Activated B cell treated with CpG ODN at 0.5 μM for 24 hours (primary cell): Measurements from ENCODE around the gene SETD1B. TPM values are rescaled to one million over a fixed set of nuclear protein-coding genes. Genes with fewer than 3 reads are reported as not detected.

Source experiments
- ATAC-seq: fragments of 200-7000 bp; cut with Tn5 transposase; one replicate; pipeline ENCODE4 v1.10.0; 2021; ENCODE audit warnings: low read depth, mild to moderate bottlenecking, moderate library complexity
- CTCF ChIA-PET: fragments of 350-600 bp; sonication (Branson Sonifier 250); formaldehyde crosslinking; loops from one replicate; lab custom pipeline; 2021; ENCODE audit warnings: antibody characterized with exemption; lab: Charles Lee
- POLR2A ChIA-PET: fragments of 350-600 bp; sonication (Branson Sonifier 250); formaldehyde crosslinking; loops from one replicate; lab custom pipeline; 2021; ENCODE audit warnings: antibody characterized with exemption; lab: Charles Lee
- DNase-seq: peaks from one replicate; pipeline ENCODE4 v3.0.0; 2022
- H3K27ac Mint-ChIP-seq: one replicate; pipeline ENCODE4 v1.8.0; 2020; ENCODE audit warnings: mixed read lengths
- H3K27me3 Mint-ChIP-seq: one replicate; pipeline ENCODE4 v1.8.0; 2021; ENCODE audit warnings: mixed read lengths
- H3K36me3 Mint-ChIP-seq: one replicate; pipeline ENCODE4 v1.8.0; 2021; ENCODE audit warnings: low read depth, mixed read lengths
- H3K4me1 Mint-ChIP-seq: one replicate; pipeline ENCODE4 v1.8.0; 2021; ENCODE audit warnings: mixed read lengths
- H3K4me3 Mint-ChIP-seq: one replicate; pipeline ENCODE4 v1.8.0; 2020; ENCODE audit warnings: mild to moderate bottlenecking, mixed read lengths
- H3K9me3 Mint-ChIP-seq: one replicate; pipeline ENCODE4 v1.8.0; 2020; ENCODE audit warnings: mixed read lengths
- CTCF ChIP-seq: fragments of 200-600 bp; IDR thresholded peaks from one replicate; pipeline ENCODE4 v1.8.0; 2022; ENCODE audit warnings: antibody characterized with exemption, mild to moderate bottlenecking
- intact Hi-C: fragments of 100-400 bp; cut with micrococcal nuclease; formaldehyde crosslinking; loops from one replicate; pipeline ENCODE4 v1.15.1; 2024
- total RNA-seq: library from RNA; stranded (reverse); gene quantifications from 2 replicates; pipeline ENCODE4 v1.2.3, GENCODE V29; 2022

Gene SETD1B
- total RNA-seq, 1 donor from 2014 or later: 40.3 TPM

GRCh38 chr12:121828306-121828705, 24.5 kb downstream of the SETD1B start:
- ChIA-PET CTCF (interaction anchor here (1.1 kb wide), 1 partner anchor 34 kb away, joined by 4 read pairs; no protein-coding TSS in a partner anchor), POLR2A (interaction anchor here (1.3 to 1.5 kb wide), 2 partner anchors 24 to 34 kb away, joined by 3 read pairs; partner anchors contain the start of gene SETD1B)
- H3K27ac Mint-ChIP-seq: no peak overlapping the region
- DNase-seq (no peak), ATAC-seq (no peak)
- peaks cover 85% of the 10 kb centered on the region for H3K36me3 Mint-ChIP-seq
- no peaks in the 10 kb centered on the region for H3K27me3 Mint-ChIP-seq
- H3K4me1 Mint-ChIP-seq: no peaks in the 10 kb centered on the region
- no peaks in the 10 kb centered on the region for H3K9me3 Mint-ChIP-seq
- TF ChIP-seq CTCF: no peak
- intact Hi-C loops: no loop called here
- no peak overlapping the region for H3K4me3 Mint-ChIP-seq

- no peaks in the 10 kb centered on the region for H3K9me3 Mint-ChIP-seq
- H3K27ac Mint-ChIP-seq: peak overlapping the region; percentile 41
Measured at GRCh38 chr12:121828826-121829225, 25.0 kb downstream of the SETD1B start.

GRCh38 chr12:121829250-121829918, 25.6 kb downstream of the SETD1B start:
- no peak overlapping the region for H3K27ac Mint-ChIP-seq
- CTCF ChIA-PET: no interaction called here
- intact Hi-C loops: no loop called here
- POLR2A ChIA-PET: no interaction called here
- no peaks in the 10 kb centered on the region for H3K27me3 Mint-ChIP-seq
- H3K36me3 Mint-ChIP-seq: peaks cover 77% of the 10 kb centered on the region
- H3K9me3 Mint-ChIP-seq: no peaks in the 10 kb centered on the region
- ATAC-seq: no peak
- no peak for TF ChIP-seq CTCF
- no peak for DNase-seq
- no peaks in the 10 kb centered on the region for H3K4me1 Mint-ChIP-seq
- no peak overlapping the region for H3K4me3 Mint-ChIP-seq

More at GRCh38 chr12:121828826-121829225, 25.0 kb downstream of the SETD1B start:
- H3K4me3 Mint-ChIP-seq: no peak overlapping the region
- H3K4me1 Mint-ChIP-seq: no peaks in the 10 kb centered on the region
- no peak for TF ChIP-seq CTCF
- no peaks in the 10 kb centered on the region for H3K27me3 Mint-ChIP-seq
- ChIA-PET CTCF (no interaction called here), POLR2A (no interaction called here)
- intact Hi-C loops: no loop called here
- H3K36me3 Mint-ChIP-seq: peaks cover 81% of the 10 kb centered on the region
- ATAC-seq (no peak), DNase-seq (no peak)

GRCh38 chr12:121830134-121830533, 26.3 kb downstream of the SETD1B start:
- Mint-ChIP-seq H3K4me3 (no peak overlapping the region), H3K4me1 (no peaks in the 10 kb centered on the region), H3K27ac (no peak overlapping the region), H3K27me3 (no peaks in the 10 kb centered on the region), H3K36me3 (peaks cover 69% of the 10 kb centered on the region), H3K9me3 (no peaks in the 10 kb centered on the region)
- CTCF ChIA-PET: no interaction called here
- intact Hi-C loops: loop anchor here (10.0 kb wide), 1 partner anchor 395 kb away; the partner anchor contains the start of gene DIABLO
- ATAC-seq (no peak), DNase-seq (no peak)
- no peak for TF ChIP-seq CTCF
- POLR2A ChIA-PET: no interaction called here

- no peak for TF ChIP-seq CTCF
- H3K9me3 Mint-ChIP-seq: no peaks in the 10 kb centered on the region
- H3K36me3 Mint-ChIP-seq: peaks cover 66% of the 10 kb centered on the region
- no peaks in the 10 kb centered on the region for H3K27me3 Mint-ChIP-seq
- H3K4me1 Mint-ChIP-seq: no peaks in the 10 kb centered on the region
- H3K27ac Mint-ChIP-seq: no peak overlapping the region
- CTCF ChIA-PET: no interaction called here
- POLR2A ChIA-PET: no interaction called here
- ATAC-seq: no peak
- intact Hi-C loops: loop anchor here (10.0 kb wide), 1 partner anchor 394 kb away; the partner anchor contains the start of gene DIABLO
- H3K4me3 Mint-ChIP-seq: no peak overlapping the region
- no peak for DNase-seq
Measured at GRCh38 chr12:121830588-121831265, 26.9 kb downstream of the SETD1B start.
